ENCODE measurements around the gene VAT1.

DNA sequence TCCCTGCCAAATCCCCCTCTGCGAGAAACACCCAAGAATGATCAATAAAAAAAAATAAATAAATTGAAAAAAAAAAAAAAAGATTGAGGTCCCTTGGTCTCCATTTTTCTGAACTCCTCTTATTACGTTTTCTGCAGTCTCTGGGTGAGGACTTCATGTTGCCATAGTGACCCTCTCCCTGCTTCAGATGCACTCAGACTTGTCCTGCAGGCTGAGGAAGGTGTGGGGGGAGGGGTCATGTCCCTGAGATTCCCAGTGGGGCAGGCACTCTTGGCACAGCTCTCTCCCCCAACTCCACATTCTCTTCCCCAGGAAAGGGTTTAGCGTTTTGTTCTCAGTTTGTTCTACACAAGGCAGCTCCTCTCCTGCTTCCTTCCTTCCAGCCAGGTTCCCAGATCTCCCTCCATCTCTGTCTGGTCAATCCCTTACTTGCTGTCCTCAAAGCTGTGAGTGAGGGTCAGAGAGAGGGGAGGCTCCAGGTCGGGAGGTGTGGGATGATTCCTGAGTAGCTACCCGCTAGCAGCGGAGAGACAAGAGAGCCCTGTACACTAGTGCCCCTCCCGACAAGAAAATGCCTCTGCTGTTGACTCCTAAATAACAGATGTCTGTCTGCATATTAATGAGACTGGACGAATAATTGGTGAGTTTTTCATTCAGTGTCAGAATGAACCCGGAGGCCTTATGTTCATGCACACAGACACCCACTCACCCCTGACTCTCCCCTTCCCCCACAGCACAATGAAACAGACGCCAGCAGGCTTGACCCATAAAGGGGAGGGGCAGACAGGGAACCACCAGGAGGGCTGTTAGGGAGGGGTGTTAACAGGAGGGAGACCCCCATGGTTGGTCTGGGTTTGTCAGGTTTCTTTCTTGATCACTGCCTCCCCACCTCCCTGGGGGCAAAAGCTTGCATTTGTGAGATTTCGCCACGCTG lies 12.0 kb upstream of the VAT1 start:
- TF ChIP-seq, protein P1, sequence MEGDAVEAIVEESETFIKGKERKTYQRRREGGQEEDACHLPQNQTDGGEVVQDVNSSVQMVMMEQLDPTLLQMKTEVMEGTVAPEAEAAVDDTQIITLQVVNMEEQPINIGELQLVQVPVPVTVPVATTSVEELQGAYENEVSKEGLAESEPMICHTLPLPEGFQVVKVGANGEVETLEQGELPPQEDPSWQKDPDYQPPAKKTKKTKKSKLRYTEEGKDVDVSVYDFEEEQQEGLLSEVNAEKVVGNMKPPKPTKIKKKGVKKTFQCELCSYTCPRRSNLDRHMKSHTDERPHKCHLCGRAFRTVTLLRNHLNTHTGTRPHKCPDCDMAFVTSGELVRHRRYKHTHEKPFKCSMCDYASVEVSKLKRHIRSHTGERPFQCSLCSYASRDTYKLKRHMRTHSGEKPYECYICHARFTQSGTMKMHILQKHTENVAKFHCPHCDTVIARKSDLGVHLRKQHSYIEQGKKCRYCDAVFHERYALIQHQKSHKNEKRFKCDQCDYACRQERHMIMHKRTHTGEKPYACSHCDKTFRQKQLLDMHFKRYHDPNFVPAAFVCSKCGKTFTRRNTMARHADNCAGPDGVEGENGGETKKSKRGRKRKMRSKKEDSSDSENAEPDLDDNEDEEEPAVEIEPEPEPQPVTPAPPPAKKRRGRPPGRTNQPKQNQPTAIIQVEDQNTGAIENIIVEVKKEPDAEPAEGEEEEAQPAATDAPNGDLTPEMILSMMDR (IDR thresholded peaks at IDR 0.05) = no peak
- TF ChIP-seq POLR2A (IDR thresholded peaks at IDR 0.05) (no peak), EP300 (IDR thresholded peaks at IDR 0.05) (no peak)

All from tibial nerve (tissue), 4 donors.